Smooth muscle cell (in vitro differentiated cells): Measurements from ENCODE around the gene MEA1. TPM values are rescaled to one million over a fixed set of nuclear protein-coding genes. Genes with fewer than 3 reads are reported as not detected.

ENCODE experiments used
- DNase-seq: peaks from one replicate; lab custom pipeline; 2025; ENCODE audit not compliant: unreplicated experiment; lab: John Stamatoyannopoulos, UW
- H2AFZ ChIP-seq: fragments of 200-600 bp; sonication (generic); 2 replicates; pipeline ENCODE4 v1.6.0; 2016; ENCODE audit warnings: antibody characterized with exemption, low read depth, mild to moderate bottlenecking
- H3F3A ChIP-seq: fragments of 200-600 bp; sonication (generic); 2 replicates; pipeline ENCODE4 v1.6.0; 2017; ENCODE audit warnings: antibody characterized with exemption, low read depth
- H3K27ac ChIP-seq: fragments of 200-600 bp; sonication (generic); 2 replicates; pipeline ENCODE4 v1.5.1; 2016; ENCODE audit warnings: low read depth, mild to moderate bottlenecking
- H3K27me3 ChIP-seq: fragments of 200-600 bp; sonication (generic); 2 replicates; pipeline ENCODE4 v1.6.1; 2016; ENCODE audit warnings: low read depth, mild to moderate bottlenecking
- H3K36me3 ChIP-seq: fragments of 200-600 bp; sonication (generic); 2 replicates; pipeline ENCODE4 v1.5.1; 2016; ENCODE audit warnings: low read depth
- H3K4me1 ChIP-seq: fragments of 200-600 bp; sonication (generic); 2 replicates; pipeline ENCODE4 v1.5.1; 2016; ENCODE audit warnings: low read depth
- H3K4me2 ChIP-seq: fragments of 200-600 bp; sonication (generic); 2 replicates; pipeline ENCODE4 v1.6.0; 2016; ENCODE audit warnings: mild to moderate bottlenecking
- H3K4me3 ChIP-seq: fragments of 200-600 bp; sonication (generic); 2 replicates; pipeline ENCODE4 v1.5.1; 2016; ENCODE audit warnings: mild to moderate bottlenecking
- H3K79me2 ChIP-seq: fragments of 200-600 bp; sonication (generic); 2 replicates; pipeline ENCODE4 v1.6.0; 2016; ENCODE audit warnings: low read depth, mild to moderate bottlenecking
- H3K9ac ChIP-seq: fragments of 200-600 bp; sonication (generic); 2 replicates; pipeline ENCODE4 v1.6.0; 2016; ENCODE audit warnings: low read depth
- H3K9me3 ChIP-seq: fragments of 200-600 bp; sonication (generic); replicated peaks from 2 replicates; pipeline ENCODE4 v1.5.1; 2016; ENCODE audit warnings: low read depth
- H4K20me1 ChIP-seq: fragments of 200-600 bp; sonication (generic); 2 replicates; pipeline ENCODE4 v1.6.0; 2016; ENCODE audit warnings: low read depth
- WGBS: methylation state at CpG from one replicate; pipeline ENCODE4 v1.1.7; 2016; ENCODE audit warnings: low lambda C conversion rate; 5-methylcytosine and 5-hydroxymethylcytosine counted together
- polyA plus RNA-seq: library from polyadenylated mRNA; unstranded; fragments of >200 nt; fragmentation: Nextera tagmentation; extraction: Ambion mirVana; gene quantifications from 2 replicates; pipeline ENCODE4 v1.2.1, GENCODE V29; 2016
- total RNA-seq: library from RNA; depleted of rRNA; stranded (reverse); fragments of >200 nt; gene quantifications from 2 replicates; pipeline ENCODE4 v1.2.3, GENCODE V29; 2014
- TF ChIP-seq, protein P1 (sequence below): fragments of 200-600 bp; sonication (generic); IDR thresholded peaks from 2 replicates; pipeline ENCODE4 v1.5.1; 2017; ENCODE audit warnings: borderline replicate concordance, mild to moderate bottlenecking, antibody characterized with exemption; ENCODE audit not compliant: insufficient read depth, poor library complexity, severe bottlenecking

The MEA1 gene
- total and polyA plus RNA-seq, 2 experiments from 2014 or later = 86.7 to 154 TPM

DNA sequence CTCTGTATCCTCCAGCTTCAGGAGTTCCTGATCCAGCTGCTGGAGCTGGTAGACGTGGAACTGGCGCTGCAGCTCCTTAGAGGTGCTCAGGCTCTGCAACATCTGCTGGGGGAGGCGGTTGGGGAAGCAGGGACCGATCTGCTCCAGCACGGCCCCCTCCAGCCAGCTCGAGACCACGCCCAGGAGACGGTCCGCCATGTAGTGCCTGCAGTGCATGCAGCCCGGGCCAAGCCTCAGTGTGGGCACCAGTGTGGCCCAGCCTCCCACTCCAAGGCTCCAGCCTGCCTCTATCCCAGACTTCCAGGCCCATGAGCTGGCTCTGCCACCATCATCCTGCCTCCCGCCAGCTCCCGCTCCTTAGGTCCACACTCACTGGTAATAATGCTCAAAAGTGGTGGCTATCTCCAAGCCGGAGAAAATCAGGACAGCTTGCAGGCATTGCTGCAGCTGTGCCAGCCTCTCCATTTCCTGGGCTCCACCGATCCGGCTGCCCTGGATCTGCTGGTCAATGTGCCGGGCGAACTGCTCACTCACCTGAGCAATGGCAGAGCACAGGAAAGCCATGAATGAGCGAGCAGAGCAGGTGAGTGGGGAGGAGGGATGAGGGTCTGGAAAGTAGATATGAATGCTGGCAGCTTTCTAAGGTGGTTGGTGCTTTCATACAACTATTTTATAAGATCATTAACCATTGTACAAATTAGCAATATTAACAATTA lies 27.0 kb upstream of the MEA1 start:
- Histone ChIP-seq H3K27me3 (no peaks in the 10 kb centered on the region), H2AFZ (no peak overlapping the region)

GRCh38 chr6:43038727-43039126 lies 25.0 kb upstream of the MEA1 start:
- no peak for DNase-seq
- Histone ChIP-seq H3K9ac (no peak overlapping the region), H2AFZ (no peak overlapping the region), H4K20me1 (peaks cover 14% of the 10 kb centered on the region), H3K27ac (no peak overlapping the region), H3K4me1 (no peaks in the 10 kb centered on the region), H3K9me3 (no peaks in the 10 kb centered on the region), H3K4me3 (no peak overlapping the region), H3K36me3 (no peaks in the 10 kb centered on the region), H3K27me3 (no peaks in the 10 kb centered on the region), H3K79me2 (no peaks in the 10 kb centered on the region), H3F3A (peaks cover 14% of the 10 kb centered on the region), H3K4me2 (no peak overlapping the region)
- TF ChIP-seq, protein P1, sequence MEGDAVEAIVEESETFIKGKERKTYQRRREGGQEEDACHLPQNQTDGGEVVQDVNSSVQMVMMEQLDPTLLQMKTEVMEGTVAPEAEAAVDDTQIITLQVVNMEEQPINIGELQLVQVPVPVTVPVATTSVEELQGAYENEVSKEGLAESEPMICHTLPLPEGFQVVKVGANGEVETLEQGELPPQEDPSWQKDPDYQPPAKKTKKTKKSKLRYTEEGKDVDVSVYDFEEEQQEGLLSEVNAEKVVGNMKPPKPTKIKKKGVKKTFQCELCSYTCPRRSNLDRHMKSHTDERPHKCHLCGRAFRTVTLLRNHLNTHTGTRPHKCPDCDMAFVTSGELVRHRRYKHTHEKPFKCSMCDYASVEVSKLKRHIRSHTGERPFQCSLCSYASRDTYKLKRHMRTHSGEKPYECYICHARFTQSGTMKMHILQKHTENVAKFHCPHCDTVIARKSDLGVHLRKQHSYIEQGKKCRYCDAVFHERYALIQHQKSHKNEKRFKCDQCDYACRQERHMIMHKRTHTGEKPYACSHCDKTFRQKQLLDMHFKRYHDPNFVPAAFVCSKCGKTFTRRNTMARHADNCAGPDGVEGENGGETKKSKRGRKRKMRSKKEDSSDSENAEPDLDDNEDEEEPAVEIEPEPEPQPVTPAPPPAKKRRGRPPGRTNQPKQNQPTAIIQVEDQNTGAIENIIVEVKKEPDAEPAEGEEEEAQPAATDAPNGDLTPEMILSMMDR = no peak
- 90% methylated on average over 9 of the region's 9 CpGs for WGBS

More for the DNA sequence above, 27.0 kb upstream of the MEA1 start:
- TF ChIP-seq, protein P1 = no peak
- Histone ChIP-seq H3K36me3 (no peaks in the 10 kb centered on the region), H3K27ac (no peak overlapping the region), H3K4me1 (no peaks in the 10 kb centered on the region), H3K4me2 (no peak overlapping the region), H3K79me2 (no peaks in the 10 kb centered on the region), H3F3A (peaks cover 11% of the 10 kb centered on the region), H3K4me3 (no peak overlapping the region), H4K20me1 (peaks cover 2% of the 10 kb centered on the region), H3K9me3 (no peaks in the 10 kb centered on the region), H3K9ac (no peak overlapping the region)
- DNase-seq = no peak
- 94% methylated on average over 18 of the region's 18 CpGs for WGBS

DNA sequence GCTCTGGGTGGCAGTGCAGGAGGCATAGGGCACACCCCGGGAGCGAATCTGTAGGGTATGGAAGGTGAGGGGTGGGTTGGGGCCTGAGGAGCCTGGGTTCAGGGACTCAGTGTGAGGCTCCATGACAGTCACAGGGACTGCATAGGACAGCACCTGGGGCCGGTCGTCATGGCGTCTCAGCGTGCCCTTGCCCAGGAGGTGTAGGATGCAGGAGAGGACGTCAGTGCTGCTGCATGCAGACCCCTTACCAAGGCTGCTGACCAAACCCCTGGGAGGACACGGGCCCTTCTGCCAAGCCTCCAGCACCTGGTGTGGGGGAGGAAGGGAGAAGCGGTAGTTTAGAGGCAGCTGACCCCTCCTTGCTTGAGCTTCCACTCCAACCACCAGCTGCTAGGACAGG lies 24.0 kb upstream of the MEA1 start:
- Histone ChIP-seq H2AFZ (no peak overlapping the region), H3K4me1 (no peaks in the 10 kb centered on the region), H3K36me3 (no peaks in the 10 kb centered on the region), H3K79me2 (no peaks in the 10 kb centered on the region), H3K27me3 (no peaks in the 10 kb centered on the region), H3K4me3 (no peak overlapping the region), H3K4me2 (no peak overlapping the region), H4K20me1 (peaks cover 15% of the 10 kb centered on the region), H3K9me3 (no peaks in the 10 kb centered on the region), H3K9ac (no peak overlapping the region), H3K27ac (no peak overlapping the region), H3F3A (peaks cover 14% of the 10 kb centered on the region)
- no peak for DNase-seq
- 97% methylated on average over 9 of the region's 9 CpGs for WGBS
- TF ChIP-seq, protein P1 = no peak

DNA sequence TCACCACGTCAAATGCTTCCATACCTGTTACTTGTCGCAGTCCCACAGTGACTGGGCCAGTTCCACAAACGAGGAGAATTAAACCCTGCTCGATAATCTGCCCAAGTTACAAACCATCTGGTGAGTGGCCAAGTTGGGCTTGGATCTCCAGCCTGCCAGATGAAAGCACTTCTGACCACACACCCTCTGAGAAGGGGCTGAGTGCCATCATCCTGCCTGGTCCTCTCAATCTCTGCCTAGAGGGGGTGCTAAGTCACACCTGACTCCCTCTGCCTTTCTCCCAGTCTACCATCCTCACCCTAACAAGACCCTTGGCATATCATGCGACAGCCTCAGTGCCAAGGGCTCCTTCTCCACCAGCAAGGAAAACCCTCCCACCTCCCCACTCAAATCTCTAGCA lies 23.5 kb upstream of the MEA1 start:
- Histone ChIP-seq H4K20me1 (peaks cover 20% of the 10 kb centered on the region), H2AFZ (no peak overlapping the region), H3K9me3 (no peaks in the 10 kb centered on the region), H3K27me3 (no peaks in the 10 kb centered on the region), H3K79me2 (no peaks in the 10 kb centered on the region), H3K27ac (no peak overlapping the region), H3K9ac (no peak overlapping the region), H3K4me1 (no peaks in the 10 kb centered on the region), H3K4me3 (no peak overlapping the region), H3F3A (peaks cover 18% of the 10 kb centered on the region), H3K4me2 (no peak overlapping the region), H3K36me3 (no peaks in the 10 kb centered on the region)
- 95% methylated on average over 5 of the region's 5 CpGs for WGBS
- DNase-seq = no peak
- TF ChIP-seq, protein P1 = no peak
